ENCODE results near the gene MOK.

GRCh38 chr14:102185360-102185759, 119.6 kb downstream of the MOK start:
- no peak for TF ChIP-seq EZH2 (optimal IDR thresholded peaks at IDR 0.05; ENCODE audit: low read depth, low read length)
- TF ChIP-seq CTCF (IDR thresholded peaks at IDR 0.05; ENCODE audit: low read length) = no peak
- TF ChIP-seq EZH2phosphoT487 (IDR thresholded peaks at IDR 0.05; ENCODE audit: low read length) = no peak

Measured in MM.1S (cell line).